ENCODE data around the gene RASGRF1. TPM values are rescaled to one million over a fixed set of nuclear protein-coding genes. Genes with fewer than 3 reads are reported as not detected.

The RASGRF1 gene
- total RNA-seq, 4 donors from 2014 or later = 0.80 TPM; not detected in 3

GRCh38 chr15:79059081-79059572, 31.5 kb downstream of the RASGRF1 start:
- WGBS = 43% methylated on average over 1 of the region's 1 CpG

DNA sequence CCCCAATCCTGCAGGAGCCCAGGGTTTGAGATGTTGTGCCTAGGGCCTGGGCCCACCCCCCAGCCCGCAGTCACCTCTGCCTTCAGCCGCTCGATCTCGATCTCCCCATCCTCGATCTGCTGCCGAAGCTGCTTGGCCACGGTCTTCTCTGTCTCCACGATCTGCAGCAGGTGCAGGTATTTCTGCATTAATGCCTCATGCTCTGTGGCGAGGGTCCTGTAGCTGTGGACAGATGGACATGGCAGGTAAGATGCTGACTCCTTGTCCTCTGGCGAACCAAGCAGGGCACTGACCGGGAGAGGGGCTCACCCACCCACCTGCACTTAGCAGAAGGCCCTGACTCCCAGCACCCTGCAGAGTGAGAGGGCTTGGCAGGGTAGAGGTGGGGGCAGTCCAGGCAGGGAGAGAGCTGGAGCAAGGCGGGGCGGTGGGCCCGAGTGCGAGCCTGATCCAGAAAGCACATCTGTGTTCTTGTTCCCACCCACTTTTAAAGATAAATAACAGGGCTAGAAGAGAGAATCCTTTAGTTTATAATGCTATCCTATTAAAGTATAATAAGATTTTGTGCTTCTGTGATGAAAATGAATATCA, 32.2 kb downstream of the RASGRF1 start:
- H3K27ac ChIP-seq = no peak overlapping the region
- H3K4me1 ChIP-seq = no peaks in the 10 kb centered on the region
- TF ChIP-seq EP300 (IDR thresholded peaks at IDR 0.05) = no peak
- TF ChIP-seq, protein P1, sequence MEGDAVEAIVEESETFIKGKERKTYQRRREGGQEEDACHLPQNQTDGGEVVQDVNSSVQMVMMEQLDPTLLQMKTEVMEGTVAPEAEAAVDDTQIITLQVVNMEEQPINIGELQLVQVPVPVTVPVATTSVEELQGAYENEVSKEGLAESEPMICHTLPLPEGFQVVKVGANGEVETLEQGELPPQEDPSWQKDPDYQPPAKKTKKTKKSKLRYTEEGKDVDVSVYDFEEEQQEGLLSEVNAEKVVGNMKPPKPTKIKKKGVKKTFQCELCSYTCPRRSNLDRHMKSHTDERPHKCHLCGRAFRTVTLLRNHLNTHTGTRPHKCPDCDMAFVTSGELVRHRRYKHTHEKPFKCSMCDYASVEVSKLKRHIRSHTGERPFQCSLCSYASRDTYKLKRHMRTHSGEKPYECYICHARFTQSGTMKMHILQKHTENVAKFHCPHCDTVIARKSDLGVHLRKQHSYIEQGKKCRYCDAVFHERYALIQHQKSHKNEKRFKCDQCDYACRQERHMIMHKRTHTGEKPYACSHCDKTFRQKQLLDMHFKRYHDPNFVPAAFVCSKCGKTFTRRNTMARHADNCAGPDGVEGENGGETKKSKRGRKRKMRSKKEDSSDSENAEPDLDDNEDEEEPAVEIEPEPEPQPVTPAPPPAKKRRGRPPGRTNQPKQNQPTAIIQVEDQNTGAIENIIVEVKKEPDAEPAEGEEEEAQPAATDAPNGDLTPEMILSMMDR (IDR thresholded peaks at IDR 0.05) = no peak
- TF ChIP-seq POLR2AphosphoS5 (IDR thresholded peaks at IDR 0.05) = no peak
- no peak for TF ChIP-seq POLR2A (IDR thresholded peaks at IDR 0.05)
- DNase-seq (ENCODE audit: low spot score in 2 of 2) = no peak
- no peaks in the 10 kb centered on the region for H3K36me3 ChIP-seq
- H3K27me3 ChIP-seq = peaks cover 20% of the 10 kb centered on the region
- WGBS = 81% methylated on average over 15 of the region's 15 CpGs
- H3K4me3 ChIP-seq = no peak overlapping the region
- no peaks in the 10 kb centered on the region for H3K9me3 ChIP-seq

More at GRCh38 chr15:79059081-79059572, 31.5 kb downstream of the RASGRF1 start:
- H3K4me1 ChIP-seq = no peaks in the 10 kb centered on the region
- peaks cover 20% of the 10 kb centered on the region for H3K27me3 ChIP-seq
- TF ChIP-seq, protein P1 (IDR thresholded peaks at IDR 0.05) = no peak
- TF ChIP-seq EP300 (IDR thresholded peaks at IDR 0.05) = no peak
- TF ChIP-seq POLR2A (IDR thresholded peaks at IDR 0.05) = no peak
- TF ChIP-seq POLR2AphosphoS5 (IDR thresholded peaks at IDR 0.05) = no peak
- H3K9me3 ChIP-seq = no peaks in the 10 kb centered on the region
- DNase-seq (ENCODE audit: low spot score in 2 of 2) = no peak
- H3K27ac ChIP-seq = no peak overlapping the region
- H3K36me3 ChIP-seq = no peaks in the 10 kb centered on the region
- H3K4me3 ChIP-seq = no peak overlapping the region

DNA sequence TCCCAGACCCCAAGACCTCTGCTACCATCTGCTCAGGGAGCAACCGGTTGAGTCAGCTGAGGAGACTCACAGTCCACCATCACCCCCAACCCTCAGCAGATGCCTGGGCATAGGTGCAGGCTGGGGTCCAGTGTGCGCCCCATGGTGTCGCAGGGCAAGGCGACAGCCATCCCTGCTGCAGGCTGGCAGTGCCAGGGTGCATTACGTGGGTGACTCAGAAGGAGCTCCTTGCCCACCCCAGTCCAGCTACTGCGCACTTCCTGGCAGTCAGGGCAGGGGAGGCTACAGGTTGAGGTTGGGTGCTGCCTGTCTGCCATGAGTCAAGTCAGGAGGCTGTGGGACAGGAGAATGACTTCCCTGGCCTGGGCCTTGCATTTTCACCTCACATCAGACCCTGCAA, 33.5 kb downstream of the RASGRF1 start:
- DNase-seq (ENCODE audit: low spot score in 2 of 2) = no peak
- H3K4me3 ChIP-seq = no peak overlapping the region
- no peak overlapping the region for H3K27ac ChIP-seq
- no peaks in the 10 kb centered on the region for H3K36me3 ChIP-seq
- 89% methylated on average over 3 of the region's 6 CpGs for WGBS
- no peaks in the 10 kb centered on the region for H3K9me3 ChIP-seq
- no peaks in the 10 kb centered on the region for H3K4me1 ChIP-seq
- TF ChIP-seq EP300 (IDR thresholded peaks at IDR 0.05) = no peak
- TF ChIP-seq, protein P1 (IDR thresholded peaks at IDR 0.05) = no peak
- no peak for TF ChIP-seq POLR2AphosphoS5 (IDR thresholded peaks at IDR 0.05)
- no peak for TF ChIP-seq POLR2A (IDR thresholded peaks at IDR 0.05)
- peaks cover 20% of the 10 kb centered on the region for H3K27me3 ChIP-seq

GRCh38 chr15:79054350-79054749, 36.2 kb downstream of the RASGRF1 start:
- Histone ChIP-seq H3K4me1 (no peaks in the 10 kb centered on the region), H3K27ac (no peak overlapping the region), H3K4me3 (no peak overlapping the region), H3K36me3 (no peaks in the 10 kb centered on the region), H3K27me3 (peaks cover 20% of the 10 kb centered on the region), H3K9me3 (no peaks in the 10 kb centered on the region)
- TF ChIP-seq EP300 (IDR thresholded peaks at IDR 0.05) (no peak), POLR2A (IDR thresholded peaks at IDR 0.05) (no peak), POLR2AphosphoS5 (IDR thresholded peaks at IDR 0.05) (no peak)
- TF ChIP-seq, protein P1 (IDR thresholded peaks at IDR 0.05) = no peak
- DNase-seq (ENCODE audit: low spot score in 2 of 2) = no peak
- 77% methylated on average over 3 of the region's 3 CpGs for WGBS

GRCh38 chr15:79053894-79054293, 36.7 kb downstream of the RASGRF1 start:
- no peak overlapping the region for H3K27ac ChIP-seq
- DNase-seq (ENCODE audit: low spot score in 2 of 2) = no peak
- TF ChIP-seq POLR2AphosphoS5 (IDR thresholded peaks at IDR 0.05) (no peak), EP300 (IDR thresholded peaks at IDR 0.05) (no peak), POLR2A (IDR thresholded peaks at IDR 0.05) (no peak)
- TF ChIP-seq, protein P1 (IDR thresholded peaks at IDR 0.05) = no peak
- 91% methylated on average over 2 of the region's 2 CpGs for WGBS
- H3K36me3 ChIP-seq = no peaks in the 10 kb centered on the region
- peaks cover 19% of the 10 kb centered on the region for H3K27me3 ChIP-seq
- no peaks in the 10 kb centered on the region for H3K9me3 ChIP-seq
- H3K4me1 ChIP-seq = no peaks in the 10 kb centered on the region
- no peak overlapping the region for H3K4me3 ChIP-seq
